Activated naive CD4-positive, alpha-beta T cell treated with anti-CD3 and anti-CD28 coated beads for 36 hours (primary cell): Measurements from ENCODE around the gene WNK2. TPM values are rescaled to one million over a fixed set of nuclear protein-coding genes. Genes with fewer than 3 reads are reported as not detected.
"Not testable (repeated sequence)": the region's sequence is repeated elsewhere in the genome, so short reads cannot be mapped to it uniquely, and the experiment has no call there.

ENCODE experiments used
- CTCF ChIA-PET: fragments of 350-600 bp; sonication (Branson Sonifier 250); formaldehyde crosslinking; loops from one replicate; lab custom pipeline; 2021; ENCODE audit warnings: antibody characterized with exemption; lab: Charles Lee
- DNase-seq: peaks from one replicate; pipeline ENCODE4 v3.0.0-alpha.2; 2020
- H3K27ac Mint-ChIP-seq: one replicate; pipeline ENCODE4 v1.8.0; 2021; ENCODE audit warnings: mild to moderate bottlenecking, mixed read lengths
- H3K27me3 Mint-ChIP-seq: one replicate; pipeline ENCODE4 v1.8.0; 2021; ENCODE audit warnings: low read depth, mixed read lengths
- H3K36me3 Mint-ChIP-seq: one replicate; pipeline ENCODE4 v1.8.0; 2021; ENCODE audit warnings: low read depth, mixed read lengths
- H3K4me1 Mint-ChIP-seq: one replicate; pipeline ENCODE4 v1.8.0; 2021; ENCODE audit warnings: low read depth, mixed read lengths
- H3K4me3 Mint-ChIP-seq: one replicate; pipeline ENCODE4 v1.8.0; 2021; ENCODE audit warnings: mild to moderate bottlenecking, moderate library complexity, mixed read lengths
- H3K9me3 Mint-ChIP-seq: one replicate; pipeline ENCODE4 v1.8.0; 2021; ENCODE audit warnings: mixed read lengths
- intact Hi-C: fragments of 100-400 bp; cut with micrococcal nuclease; formaldehyde crosslinking; loops from one replicate; pipeline ENCODE4 v1.15.1; 2023
- total RNA-seq, 2 experiments: library from RNA; stranded (reverse); gene quantifications; one replicate each; pipeline ENCODE4 v1.2.3, GENCODE V29; 2021

WNK2 gene
- total RNA-seq, 2 experiments from 2014 or later = 5.2 to 5.8 TPM

- no peaks in the 10 kb centered on the region for H3K36me3 Mint-ChIP-seq
- H3K4me3 Mint-ChIP-seq = no peak overlapping the region
- no peaks in the 10 kb centered on the region for H3K9me3 Mint-ChIP-seq
- no peak overlapping the region for H3K27ac Mint-ChIP-seq
- CTCF ChIA-PET = no interaction called here
- intact Hi-C loops = no loop called here
- peaks cover 5% of the 10 kb centered on the region for H3K27me3 Mint-ChIP-seq
- DNase-seq = no peak
- H3K4me1 Mint-ChIP-seq = peaks cover 4% of the 10 kb centered on the region
These were observed 133.7 kb downstream of the WNK2 start for GRCh38 chr9:93317495-93318094.

GRCh38 chr9:93318480-93318879, 134.5 kb downstream of the WNK2 start:
- intact Hi-C loops = no loop called here
- H3K27me3 Mint-ChIP-seq = peaks cover 5% of the 10 kb centered on the region
- no peaks in the 10 kb centered on the region for H3K9me3 Mint-ChIP-seq
- no peaks in the 10 kb centered on the region for H3K36me3 Mint-ChIP-seq
- CTCF ChIA-PET = no interaction called here
- no peak overlapping the region for H3K4me3 Mint-ChIP-seq
- no peak for DNase-seq
- H3K27ac Mint-ChIP-seq = no peak overlapping the region
- peaks cover 4% of the 10 kb centered on the region for H3K4me1 Mint-ChIP-seq

GRCh38 chr9:93319301-93319991, 135.5 kb downstream of the WNK2 start:
- no peaks in the 10 kb centered on the region for H3K9me3 Mint-ChIP-seq
- no peak overlapping the region for H3K27ac Mint-ChIP-seq
- H3K4me1 Mint-ChIP-seq = peaks cover 4% of the 10 kb centered on the region
- H3K27me3 Mint-ChIP-seq = peaks cover 5% of the 10 kb centered on the region
- CTCF ChIA-PET = interaction anchor here (0.5 kb wide), 1 partner anchor 854 kb away, joined by 5 read pairs; no protein-coding TSS in a partner anchor
- DNase-seq = no peak
- intact Hi-C loops = no loop called here
- no peak overlapping the region for H3K4me3 Mint-ChIP-seq
- H3K36me3 Mint-ChIP-seq = no peaks in the 10 kb centered on the region

GRCh38 chr9:93319992-93320500, 136.1 kb downstream of the WNK2 start:
- H3K27me3 Mint-ChIP-seq = peaks cover 5% of the 10 kb centered on the region
- H3K4me3 Mint-ChIP-seq = no peak overlapping the region
- peaks cover 4% of the 10 kb centered on the region for H3K4me1 Mint-ChIP-seq
- no peak overlapping the region for H3K27ac Mint-ChIP-seq
- H3K9me3 Mint-ChIP-seq = no peaks in the 10 kb centered on the region
- CTCF ChIA-PET = no interaction called here
- intact Hi-C loops = no loop called here
- DNase-seq = no peak
- no peaks in the 10 kb centered on the region for H3K36me3 Mint-ChIP-seq

- CTCF ChIA-PET = interaction anchor here (0.7 kb wide), 1 partner anchor 644 kb away, joined by 6 read pairs; no protein-coding TSS in a partner anchor
These were observed 136.8 kb downstream of the WNK2 start for GRCh38 chr9:93320591-93321219.

GRCh38 chr9:93321220-93321610, 137.3 kb downstream of the WNK2 start:
- Mint-ChIP-seq H3K27me3 (peaks cover 5% of the 10 kb centered on the region), H3K4me3 (no peak overlapping the region), H3K4me1 (peaks cover 4% of the 10 kb centered on the region), H3K9me3 (no peaks in the 10 kb centered on the region), H3K36me3 (no peaks in the 10 kb centered on the region), H3K27ac (no peak overlapping the region)
- CTCF ChIA-PET = interaction anchor here (0.7 kb wide), 1 partner anchor 644 kb away, joined by 6 read pairs; no protein-coding TSS in a partner anchor
- DNase-seq = no peak
- intact Hi-C loops = no loop called here

More at GRCh38 chr9:93320591-93321219, 136.8 kb downstream of the WNK2 start:
- intact Hi-C loops = no loop called here
- DNase-seq = no peak
- H3K36me3 Mint-ChIP-seq = no peaks in the 10 kb centered on the region
- peaks cover 5% of the 10 kb centered on the region for H3K27me3 Mint-ChIP-seq
- no peak overlapping the region for H3K4me3 Mint-ChIP-seq
- peaks cover 4% of the 10 kb centered on the region for H3K4me1 Mint-ChIP-seq
- no peaks in the 10 kb centered on the region for H3K9me3 Mint-ChIP-seq
- no peak overlapping the region for H3K27ac Mint-ChIP-seq

GRCh38 chr9:93323446-93323954, 139.6 kb downstream of the WNK2 start:
- DNase-seq, H3K4me1 Mint-ChIP-seq, H3K36me3 Mint-ChIP-seq, H3K27ac Mint-ChIP-seq, CTCF ChIA-PET, H3K4me3 Mint-ChIP-seq, H3K27me3 Mint-ChIP-seq, H3K9me3 Mint-ChIP-seq, intact Hi-C loops: not testable (repeated sequence)

GRCh38 chr9:93324191-93324834, 140.4 kb downstream of the WNK2 start:
- no peak for DNase-seq
- Mint-ChIP-seq H3K4me3 (no peak overlapping the region), H3K36me3 (no peaks in the 10 kb centered on the region), H3K27ac (no peak overlapping the region), H3K4me1 (no peaks in the 10 kb centered on the region), H3K27me3 (no peaks in the 10 kb centered on the region), H3K9me3 (no peaks in the 10 kb centered on the region)
- CTCF ChIA-PET = no interaction called here
- intact Hi-C loops = no loop called here

GRCh38 chr9:93325307-93326035, 141.5 kb downstream of the WNK2 start:
- no peaks in the 10 kb centered on the region for H3K4me1 Mint-ChIP-seq
- H3K27ac Mint-ChIP-seq = no peak overlapping the region
- H3K9me3 Mint-ChIP-seq = no peaks in the 10 kb centered on the region
- H3K36me3 Mint-ChIP-seq = no peaks in the 10 kb centered on the region
- H3K4me3 Mint-ChIP-seq = no peak overlapping the region
- no peak for DNase-seq
- no peaks in the 10 kb centered on the region for H3K27me3 Mint-ChIP-seq
- CTCF ChIA-PET = interaction anchor here (1.2 kb wide), 1 partner anchor 14 kb away, joined by 4 read pairs; no protein-coding TSS in a partner anchor
- intact Hi-C loops = no loop called here

GRCh38 chr9:93326056-93326455, 142.1 kb downstream of the WNK2 start:
- Mint-ChIP-seq H3K36me3 (no peaks in the 10 kb centered on the region), H3K4me1 (no peaks in the 10 kb centered on the region), H3K4me3 (no peak overlapping the region), H3K27ac (no peak overlapping the region), H3K27me3 (no peaks in the 10 kb centered on the region), H3K9me3 (no peaks in the 10 kb centered on the region)
- no peak for DNase-seq
- CTCF ChIA-PET = interaction anchor here (1.2 kb wide), 2 partner anchors 15 to 21 kb away, joined by 3 to 4 read pairs; no protein-coding TSS in a partner anchor
- intact Hi-C loops = no loop called here

GRCh38 chr9:93326654-93327053, 142.7 kb downstream of the WNK2 start:
- H3K36me3 Mint-ChIP-seq = no peaks in the 10 kb centered on the region
- H3K9me3 Mint-ChIP-seq = no peaks in the 10 kb centered on the region
- no peak overlapping the region for H3K27ac Mint-ChIP-seq
- intact Hi-C loops = no loop called here
- CTCF ChIA-PET = interaction anchor here (0.6 to 1.2 kb wide), 3 partner anchors 15 to 211 kb away, joined by 3 to 4 read pairs (median 4); no protein-coding TSS in a partner anchor
- no peak overlapping the region for H3K4me3 Mint-ChIP-seq
- H3K27me3 Mint-ChIP-seq = no peaks in the 10 kb centered on the region
- H3K4me1 Mint-ChIP-seq = no peaks in the 10 kb centered on the region
- no peak for DNase-seq
